ENCODE data around the gene NUCB1.
"Not testable (repeated sequence)": the region's sequence is repeated elsewhere in the genome, so short reads cannot be mapped to it uniquely, and the experiment has no call there.

NUCB1 gene

GRCh38 chr19:48877855-48878195 lies 22.3 kb upstream of the NUCB1 start:
- Histone ChIP-seq H3K27ac (ENCODE audit: poor library complexity, severe bottlenecking) (no peak overlapping the region), H3K27me3 (ENCODE audit: insufficient read depth, poor library complexity, severe bottlenecking) (no peaks in the 10 kb centered on the region), H3K4me3 (ENCODE audit: severe bottlenecking) (no peak overlapping the region), H3K4me1 (ENCODE audit: insufficient read depth, poor library complexity, severe bottlenecking) (peaks cover 16% of the 10 kb centered on the region), H3K9me3 (ENCODE audit: severe bottlenecking) (peaks cover 2% of the 10 kb centered on the region), H3K36me3 (ENCODE audit: low read depth) (peaks cover 49% of the 10 kb centered on the region)
- TF ChIP-seq, protein P1, sequence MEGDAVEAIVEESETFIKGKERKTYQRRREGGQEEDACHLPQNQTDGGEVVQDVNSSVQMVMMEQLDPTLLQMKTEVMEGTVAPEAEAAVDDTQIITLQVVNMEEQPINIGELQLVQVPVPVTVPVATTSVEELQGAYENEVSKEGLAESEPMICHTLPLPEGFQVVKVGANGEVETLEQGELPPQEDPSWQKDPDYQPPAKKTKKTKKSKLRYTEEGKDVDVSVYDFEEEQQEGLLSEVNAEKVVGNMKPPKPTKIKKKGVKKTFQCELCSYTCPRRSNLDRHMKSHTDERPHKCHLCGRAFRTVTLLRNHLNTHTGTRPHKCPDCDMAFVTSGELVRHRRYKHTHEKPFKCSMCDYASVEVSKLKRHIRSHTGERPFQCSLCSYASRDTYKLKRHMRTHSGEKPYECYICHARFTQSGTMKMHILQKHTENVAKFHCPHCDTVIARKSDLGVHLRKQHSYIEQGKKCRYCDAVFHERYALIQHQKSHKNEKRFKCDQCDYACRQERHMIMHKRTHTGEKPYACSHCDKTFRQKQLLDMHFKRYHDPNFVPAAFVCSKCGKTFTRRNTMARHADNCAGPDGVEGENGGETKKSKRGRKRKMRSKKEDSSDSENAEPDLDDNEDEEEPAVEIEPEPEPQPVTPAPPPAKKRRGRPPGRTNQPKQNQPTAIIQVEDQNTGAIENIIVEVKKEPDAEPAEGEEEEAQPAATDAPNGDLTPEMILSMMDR (IDR thresholded peaks at IDR 0.05; ENCODE audit: poor library complexity, severe bottlenecking) = no peak
- ATAC-seq (ENCODE audit: low read depth) (no peak), DNase-seq (ENCODE audit: low spot score) (no peak)

DNA sequence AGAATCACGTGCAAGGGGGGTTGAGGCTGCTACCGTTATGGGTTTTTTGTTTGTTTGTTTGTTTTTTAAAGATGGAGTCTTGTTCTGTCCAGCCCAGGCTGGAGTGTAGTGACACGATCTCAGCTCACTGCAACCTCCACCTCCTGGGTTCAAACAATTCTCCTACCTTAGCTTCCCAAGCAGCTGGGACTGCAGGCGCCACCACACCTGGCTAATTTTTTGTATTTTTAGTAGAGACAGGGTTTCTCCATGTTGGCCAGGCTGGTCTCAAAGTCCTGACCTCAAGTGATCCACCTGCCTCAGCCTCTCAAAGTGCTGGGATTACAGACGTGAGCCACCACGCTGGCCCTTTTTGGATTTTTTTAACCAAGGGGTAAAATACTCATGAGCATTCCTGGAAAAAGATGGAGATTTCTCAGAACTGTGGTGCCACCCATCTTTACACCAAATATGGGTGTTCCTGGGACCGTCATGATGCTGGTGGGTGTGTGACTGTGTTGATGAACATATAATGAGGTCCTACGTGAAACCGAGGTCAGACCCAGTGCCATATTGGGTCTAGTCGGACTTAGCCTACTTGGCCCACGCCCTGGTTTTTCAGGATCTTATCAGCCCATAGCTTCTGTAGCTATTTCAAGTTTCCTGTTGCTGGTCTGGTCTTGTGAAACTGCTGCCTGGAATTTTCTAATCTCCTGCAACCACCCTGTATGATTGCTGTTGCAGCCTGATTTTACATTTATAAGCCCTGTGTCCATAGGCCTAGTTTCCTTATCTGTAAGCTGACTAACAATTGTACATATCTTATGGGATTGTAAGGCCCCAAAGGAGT lies 21.7 kb upstream of the NUCB1 start:
- Histone ChIP-seq H3K27ac (ENCODE audit: poor library complexity, severe bottlenecking) (no peak overlapping the region), H3K36me3 (ENCODE audit: low read depth) (peaks cover 44% of the 10 kb centered on the region), H3K4me3 (ENCODE audit: severe bottlenecking) (no peak overlapping the region), H3K4me1 (ENCODE audit: insufficient read depth, poor library complexity, severe bottlenecking) (peaks cover 16% of the 10 kb centered on the region), H3K27me3 (ENCODE audit: insufficient read depth, poor library complexity, severe bottlenecking) (no peaks in the 10 kb centered on the region), H3K9me3 (ENCODE audit: severe bottlenecking) (peaks cover 2% of the 10 kb centered on the region)
- no peak for DNase-seq (ENCODE audit: low spot score)
- TF ChIP-seq, protein P1 (IDR thresholded peaks at IDR 0.05; ENCODE audit: poor library complexity, severe bottlenecking) = no peak
- ATAC-seq (ENCODE audit: low read depth) = no peak

GRCh38 chr19:48879025-48879637 lies 21.0 kb upstream of the NUCB1 start:
- DNase-seq (ENCODE audit: low spot score) (no peak), ATAC-seq (ENCODE audit: low read depth) (no peak)
- peaks cover 37% of the 10 kb centered on the region for H3K36me3 ChIP-seq (ENCODE audit: low read depth)
- H3K27me3 ChIP-seq (ENCODE audit: insufficient read depth, poor library complexity, severe bottlenecking) = no peaks in the 10 kb centered on the region
- H3K4me3 ChIP-seq (ENCODE audit: severe bottlenecking) = no peak overlapping the region
- peaks cover 12% of the 10 kb centered on the region for H3K4me1 ChIP-seq (ENCODE audit: insufficient read depth, poor library complexity, severe bottlenecking)
- H3K9me3 ChIP-seq (ENCODE audit: severe bottlenecking) = peaks cover 2% of the 10 kb centered on the region
- TF ChIP-seq, protein P1 (IDR thresholded peaks at IDR 0.05; ENCODE audit: poor library complexity, severe bottlenecking) = no peak
- no peak overlapping the region for H3K27ac ChIP-seq (ENCODE audit: poor library complexity, severe bottlenecking)

- H3K27ac ChIP-seq (ENCODE audit: poor library complexity, severe bottlenecking); H3K27me3 ChIP-seq (ENCODE audit: insufficient read depth, poor library complexity, severe bottlenecking); H3K9me3 ChIP-seq (ENCODE audit: severe bottlenecking); ATAC-seq (ENCODE audit: low read depth); DNase-seq (ENCODE audit: low spot score); H3K4me3 ChIP-seq (ENCODE audit: severe bottlenecking): not testable (repeated sequence)
- H3K36me3 ChIP-seq (ENCODE audit: low read depth) = peaks cover 31% of the 10 kb centered on the region
- peaks cover 12% of the 10 kb centered on the region for H3K4me1 ChIP-seq (ENCODE audit: insufficient read depth, poor library complexity, severe bottlenecking)
Measured at GRCh38 chr19:48879696-48880095, 20.4 kb upstream of the NUCB1 start.

- TF ChIP-seq, protein P1 (IDR thresholded peaks at IDR 0.05; ENCODE audit: poor library complexity, severe bottlenecking) = no peak
- Histone ChIP-seq H3K9me3 (ENCODE audit: severe bottlenecking) (peaks cover 2% of the 10 kb centered on the region), H3K36me3 (ENCODE audit: low read depth) (peaks cover 10% of the 10 kb centered on the region), H3K4me3 (ENCODE audit: severe bottlenecking) (no peak overlapping the region), H3K4me1 (ENCODE audit: insufficient read depth, poor library complexity, severe bottlenecking) (no peaks in the 10 kb centered on the region), H3K27ac (ENCODE audit: poor library complexity, severe bottlenecking) (no peak overlapping the region), H3K27me3 (ENCODE audit: insufficient read depth, poor library complexity, severe bottlenecking) (no peaks in the 10 kb centered on the region)
- ATAC-seq (ENCODE audit: low read depth) (no peak), DNase-seq (ENCODE audit: low spot score) (no peak)
Measured at GRCh38 chr19:48881741-48882657, 18.1 kb upstream of the NUCB1 start.

All from RWPE2 (cell line).